Measurements from ENCODE around the gene CHIC2. TPM values are rescaled to one million over a fixed set of nuclear protein-coding genes. Genes with fewer than 3 reads are reported as not detected.

Gene CHIC2
- polyA plus RNA-seq, 1 donor (not counting 4 experiments of a cell fraction or from before 2014, with no cell fraction given): 21.9 TPM

- Histone ChIP-seq H3K9me1 (ENCODE audit: control insufficient read depth, extremely low read depth, insufficient read depth, low read length) (no peaks in the 10 kb centered on the region), H3K4me2 (ENCODE audit: control insufficient read depth, extremely low read depth, insufficient read depth, low read depth, low read length) (peak overlapping the region; percentile 72), H2AFZ (ENCODE audit: control insufficient read depth, low read length) (no peak overlapping the region), H3K4me3 (ENCODE audit: control insufficient read depth in 2 of 3, extremely low read depth in 1 of 3, insufficient read depth in 2 of 3, low read depth in 1 of 3, low read length in 3 of 3) (peak overlapping the region in 2 of 3 experiments; percentile 16 to 25), H3K9me3 (ENCODE audit: control insufficient read depth, low read depth, low read length) (no peaks in the 10 kb centered on the region), H4K20me1 (ENCODE audit: control insufficient read depth, extremely low read depth, insufficient read depth, low read length) (no peaks in the 10 kb centered on the region), H3K79me2 (ENCODE audit: control insufficient read depth, insufficient read depth, low read length) (no peaks in the 10 kb centered on the region), H3K9ac (ENCODE audit: control insufficient read depth, extremely low read depth, insufficient read depth, low read length) (no peak overlapping the region), H3K27ac (ENCODE audit: control insufficient read depth, insufficient read depth, low read length) (peak overlapping the region; percentile 32), H3K36me3 (ENCODE audit: control insufficient read depth in 2 of 2, extremely low read depth in 1 of 2, insufficient read depth in 2 of 2, low read length in 2 of 2) (no peaks in the 10 kb centered on the region), H3K27me3 (ENCODE audit: control insufficient read depth, extremely low read depth, insufficient read depth, low read length) (no peaks in the 10 kb centered on the region), H3K4me1 (ENCODE audit: control insufficient read depth, extremely low read depth, insufficient read depth, low read length) (peaks cover 35% of the 10 kb centered on the region)
- DNase-seq (ENCODE audit: low read depth, low spot score) (peak; percentile 86), FAIRE-seq (peak; percentile 99)
- dilution Hi-C loops (cut with MboI; ENCODE audit: extremely low pct_ligation_motif_present, low sequenced_read_pairs): no loop called here
- no peak for TF ChIP-seq CTCF (optimal IDR thresholded peaks at IDR 0.05 in 1 of 3, IDR thresholded peaks at IDR 0.05 in 1 of 3, conservative IDR thresholded peaks at IDR 0.05 in 1 of 3; ENCODE audit: extremely low read depth in 1 of 3, insufficient read depth in 2 of 3, low read length in 3 of 3)
- no peak for TF ChIP-seq EZH2 (IDR thresholded peaks at IDR 0.05; ENCODE audit: low read length)
These were observed 17.8 kb upstream of the CHIC2 start for GRCh38 chr4:54082168-54082567.

- Histone ChIP-seq H3K9ac (ENCODE audit: control insufficient read depth, extremely low read depth, insufficient read depth, low read length) (no peak overlapping the region), H3K4me3 (ENCODE audit: control insufficient read depth in 2 of 3, extremely low read depth in 1 of 3, insufficient read depth in 2 of 3, low read depth in 1 of 3, low read length in 3 of 3) (no peak overlapping the region), H3K4me2 (ENCODE audit: control insufficient read depth, extremely low read depth, insufficient read depth, low read depth, low read length) (peak overlapping the region; percentile 7), H3K9me3 (ENCODE audit: control insufficient read depth, low read depth, low read length) (no peaks in the 10 kb centered on the region), H3K27ac (ENCODE audit: control insufficient read depth, insufficient read depth, low read length) (peak overlapping the region; percentile 5), H3K79me2 (ENCODE audit: control insufficient read depth, insufficient read depth, low read length) (no peaks in the 10 kb centered on the region), H3K36me3 (ENCODE audit: control insufficient read depth in 2 of 2, extremely low read depth in 1 of 2, insufficient read depth in 2 of 2, low read length in 2 of 2) (no peaks in the 10 kb centered on the region), H4K20me1 (ENCODE audit: control insufficient read depth, extremely low read depth, insufficient read depth, low read length) (no peaks in the 10 kb centered on the region), H3K27me3 (ENCODE audit: control insufficient read depth, extremely low read depth, insufficient read depth, low read length) (no peaks in the 10 kb centered on the region), H3K4me1 (ENCODE audit: control insufficient read depth, extremely low read depth, insufficient read depth, low read length) (peaks cover 34% of the 10 kb centered on the region), H3K9me1 (ENCODE audit: control insufficient read depth, extremely low read depth, insufficient read depth, low read length) (no peaks in the 10 kb centered on the region), H2AFZ (ENCODE audit: control insufficient read depth, low read length) (no peak overlapping the region)
- DNase-seq (ENCODE audit: low read depth, low spot score) (no peak), FAIRE-seq (peak; percentile 93)
- dilution Hi-C loops (cut with MboI; ENCODE audit: extremely low pct_ligation_motif_present, low sequenced_read_pairs): no loop called here
- TF ChIP-seq CTCF (optimal IDR thresholded peaks at IDR 0.05 in 1 of 3, IDR thresholded peaks at IDR 0.05 in 1 of 3, conservative IDR thresholded peaks at IDR 0.05 in 1 of 3; ENCODE audit: extremely low read depth in 1 of 3, insufficient read depth in 2 of 3, low read length in 3 of 3) (no peak), EZH2 (IDR thresholded peaks at IDR 0.05; ENCODE audit: low read length) (no peak)
These were observed 13.4 kb upstream of the CHIC2 start for GRCh38 chr4:54077812-54078211.
